ENCODE measurements around the gene CBLN1. TPM values are rescaled to one million over a fixed set of nuclear protein-coding genes. Genes with fewer than 3 reads are reported as not detected.

Gene CBLN1
- total and polyA plus RNA-seq, 2 of the 4 experiments (the other 2 are of a cell fraction), result not detected

GRCh38 chr16:49324703-49325102, 43.1 kb upstream of the CBLN1 start:
- no peaks in the 10 kb centered on the region for H3K4me1 ChIP-seq (ENCODE audit: control insufficient read depth, insufficient read depth, low read length)
- BruUV-seq (replicated peaks), result no TSS peak
- no peaks in the 10 kb centered on the region for H3K79me1 ChIP-seq (ENCODE audit: low read depth in 1 of 2, low read length in 2 of 2)
- no peak overlapping the region for H3K56ac ChIP-seq (ENCODE audit: extremely low read depth, insufficient read depth, low read length)
- no peak overlapping the region for H3K4me3 ChIP-seq (ENCODE audit: insufficient read depth, low read depth, low read length)
- H2BK20ac ChIP-seq (ENCODE audit: low read depth, low read length), result no peak overlapping the region
- H2BK15ac ChIP-seq (ENCODE audit: low read depth, low read length), result no peak overlapping the region
- H3K27ac ChIP-seq (ENCODE audit: insufficient read depth, low read length), result no peak overlapping the region
- H2AK9ac ChIP-seq (replicated peaks; ENCODE audit: low read depth, low read length, poor library complexity), result no peak overlapping the region
- H2BK5ac ChIP-seq (ENCODE audit: low read depth, low read length, poor library complexity, severe bottlenecking), result no peak overlapping the region
- DNase-seq (no peak), ATAC-seq (ENCODE audit: low read depth) (no peak)
- intact Hi-C loops (cut with micrococcal nuclease) (no loop called here), in situ Hi-C loops (cut with MboI; ENCODE audit: low sequenced_read_pairs) (no loop called here), dilution Hi-C loops (cut with HindIII; ENCODE audit: low sequenced_read_pairs, unreplicated experiment) (no loop called here)
- no peak overlapping the region for H2BK120ac ChIP-seq (ENCODE audit: low read depth, low read length)
- no peak overlapping the region for H2AK5ac ChIP-seq (ENCODE audit: low read depth, low read length)
- no peak overlapping the region for H4K8ac ChIP-seq (ENCODE audit: low read depth in 2 of 2, low read length in 2 of 2)
- TF ChIP-seq NFE2L2 (IDR thresholded peaks at IDR 0.05; ENCODE audit: low read depth, low read length) (no peak), POLR2A (IDR thresholded peaks at IDR 0.05; ENCODE audit: low read depth, low read length) (no peak), SMC3 (IDR thresholded peaks at IDR 0.05; ENCODE audit: low read depth, low read length) (no peak), RCOR1 (IDR thresholded peaks at IDR 0.05; ENCODE audit: insufficient replicate concordance, low read length) (no peak), BHLHE40 (IDR thresholded peaks at IDR 0.05; ENCODE audit: low read depth, low read length) (no peak), CEBPB (IDR thresholded peaks at IDR 0.05; ENCODE audit: low read depth, low read length) (no peak), ELK1 (IDR thresholded peaks at IDR 0.05; ENCODE audit: borderline replicate concordance, low read depth, low read length) (no peak), MAFK (IDR thresholded peaks at IDR 0.05; ENCODE audit: low read depth, low read length) (no peak), USF2 (IDR thresholded peaks at IDR 0.05; ENCODE audit: low read depth, low read length) (no peak), CHD1 (IDR thresholded peaks at IDR 0.05; ENCODE audit: low read depth, low read length) (no peak), MXI1 (IDR thresholded peaks at IDR 0.05; ENCODE audit: borderline replicate concordance, low read depth, low read length) (no peak), MAZ (IDR thresholded peaks at IDR 0.05; ENCODE audit: borderline replicate concordance, low read depth, low read length) (no peak), RAD21 (IDR thresholded peaks at IDR 0.05; ENCODE audit: low read length) (no peak)
- H3K36me3 ChIP-seq (ENCODE audit: control insufficient read depth, insufficient read depth, low read length), result no peaks in the 10 kb centered on the region
- H4K20me1 ChIP-seq (ENCODE audit: insufficient read depth, low read length), result no peaks in the 10 kb centered on the region
- WGBS, 2 experiments (ENCODE audit: extremely low coverage in 2 of 2, insufficient read length in 1 of 2), result no CpG with 5 or more reads among the region's 9 CpGs
- no peak overlapping the region for H3K18ac ChIP-seq (ENCODE audit: low read depth, low read length)
- H4K91ac ChIP-seq (ENCODE audit: insufficient read depth, low read depth, low read length), result no peak overlapping the region
- H2AFZ ChIP-seq (replicated peaks; ENCODE audit: low read length, poor library complexity), result no peak overlapping the region
- POLR2A ChIA-PET (ENCODE audit: unreplicated experiment), result no interaction called here
- H4K5ac ChIP-seq (ENCODE audit: low read depth, low read length), result no peak overlapping the region
- H3K9me3 ChIP-seq (ENCODE audit: control insufficient read depth, insufficient read depth, low read length), result no peaks in the 10 kb centered on the region
- H3K9ac ChIP-seq (ENCODE audit: low read depth, low read length), result no peak overlapping the region
- no peak overlapping the region for H3K14ac ChIP-seq (replicated peaks; ENCODE audit: low read depth, low read length)
- H3K4ac ChIP-seq (ENCODE audit: low read depth, low read length), result no peak overlapping the region
- H3K4me2 ChIP-seq (ENCODE audit: low read depth, low read length), result no peak overlapping the region
- H3K27me3 ChIP-seq (ENCODE audit: control insufficient read depth, insufficient read depth, low read length), result no peaks in the 10 kb centered on the region
- CTCF ChIA-PET, result no interaction called here
- no peak overlapping the region for H3K23ac ChIP-seq (ENCODE audit: low read depth, low read length)
- H3K9me1 ChIP-seq (ENCODE audit: insufficient read depth, low read length), result no peaks in the 10 kb centered on the region
